Lower lobe of right lung (tissue), 2 donors: ENCODE measurements around the gene AJM1. TPM values are rescaled to one million over a fixed set of nuclear protein-coding genes. Genes with fewer than 3 reads are reported as not detected.

Experiments
- ATAC-seq, 2 donors: fragments of 200-7000 bp; cut with Tn5 transposase; one replicate each; pipeline ENCODE4 v1.9.1; 2020 to 2022; ENCODE audit warnings: mild to moderate bottlenecking in 2 of 2, moderate library complexity in 2 of 2
- DNase-seq: peaks from one replicate; pipeline ENCODE4 v3.0.0-alpha.2; 2020
- H3K27ac ChIP-seq: fragments of 200-600 bp; one replicate; pipeline ENCODE4 v1.8.0; 2022
- H3K27me3 ChIP-seq: fragments of 200-600 bp; one replicate; pipeline ENCODE4 v1.8.0; 2022; ENCODE audit warnings: low read depth
- H3K36me3 ChIP-seq: fragments of 200-600 bp; one replicate; pipeline ENCODE4 v1.8.0; 2022; ENCODE audit warnings: mild to moderate bottlenecking
- H3K4me1 ChIP-seq: fragments of 200-600 bp; one replicate; pipeline ENCODE4 v1.8.0; 2022
- H3K4me3 ChIP-seq: fragments of 200-600 bp; one replicate; pipeline ENCODE4 v1.8.0; 2022; ENCODE audit warnings: mild to moderate bottlenecking
- H3K9me3 ChIP-seq: fragments of 200-600 bp; one replicate; pipeline ENCODE4 v1.8.0; 2022
- intact Hi-C: fragments of 100-400 bp; cut with DNase I; formaldehyde crosslinking; loops from one replicate; pipeline ENCODE4 v1.11.0; 2022
- total RNA-seq: library from RNA; stranded (reverse); fragmentation: NEBNext Ultra II Directional; extraction: Animal tissue kit (Norgen Biotek cat#: 25700); gene quantifications from one replicate; pipeline ENCODE4 v1.2.1, GENCODE V29; 2021
- TF ChIP-seq, protein P1 (sequence below): fragments of 200-600 bp; IDR thresholded peaks from one replicate; pipeline ENCODE4 v1.8.0; 2022; ENCODE audit warnings: antibody characterized with exemption, mild to moderate bottlenecking
- donor health status: DM: no; HTN: yes; CAD: no; lungs with severe emphysema.

The AJM1 gene
- total RNA-seq, 1 donor from 2014 or later = 3.5 TPM

DNA sequence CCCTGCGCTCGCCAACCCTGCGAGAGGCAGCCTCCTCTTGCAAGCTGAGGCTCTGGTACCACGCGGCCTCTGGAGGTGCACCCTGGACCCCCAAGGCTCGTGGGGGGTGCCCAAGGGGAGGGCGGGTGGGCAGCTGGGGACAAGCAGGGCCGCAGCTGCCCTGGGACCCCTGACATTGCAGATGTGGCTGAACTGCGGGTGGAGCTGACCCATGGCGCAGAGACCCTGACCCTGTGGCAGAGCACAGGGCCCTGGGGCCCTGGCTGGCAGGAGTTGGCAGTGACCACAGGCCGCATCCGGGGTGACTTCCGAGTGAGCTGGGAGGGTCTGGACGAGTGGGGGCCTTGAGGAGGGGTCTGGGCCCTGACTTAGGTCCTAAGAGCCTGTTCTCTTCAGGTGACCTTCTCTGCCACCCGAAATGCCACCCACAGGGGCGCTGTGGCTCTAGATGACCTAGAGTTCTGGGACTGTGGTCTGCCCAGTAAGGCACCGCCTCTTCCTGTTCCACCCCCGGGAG is 11.4 kb downstream of the AJM1 start:
- DNase-seq = no peak
- intact Hi-C loops = no loop called here

DNA sequence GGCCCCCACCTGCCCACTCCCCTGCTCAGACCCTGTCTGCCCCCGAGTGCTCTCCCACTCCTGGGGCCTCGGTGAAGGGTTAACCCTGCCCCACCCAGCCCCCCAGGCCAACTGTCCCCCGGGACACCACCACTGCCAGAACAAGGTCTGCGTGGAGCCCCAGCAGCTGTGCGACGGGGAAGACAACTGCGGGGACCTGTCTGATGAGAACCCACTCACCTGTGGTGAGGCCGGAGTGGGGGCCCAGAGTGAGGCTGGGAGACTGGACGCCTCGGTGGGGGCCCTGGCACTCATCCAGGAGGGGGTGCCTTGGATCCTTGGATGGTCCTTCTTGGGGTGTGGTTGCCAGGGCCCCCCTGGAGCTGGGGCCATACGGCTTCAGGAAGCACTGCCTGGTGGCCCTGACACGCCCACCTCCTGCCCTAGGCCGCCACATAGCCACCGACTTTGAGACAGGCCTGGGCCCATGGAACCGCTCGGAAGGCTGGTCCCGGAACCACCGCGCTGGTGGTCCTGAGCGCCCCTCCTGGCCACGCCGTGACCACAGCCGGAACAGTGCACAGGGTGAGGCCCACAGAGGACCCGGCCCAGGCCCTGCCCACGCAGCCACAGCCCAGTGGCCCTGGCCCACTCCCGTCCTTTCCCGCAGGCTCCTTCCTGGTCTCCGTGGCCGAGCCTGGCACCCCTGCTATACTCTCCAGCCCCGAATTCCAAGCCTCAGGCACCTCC is 12.0 kb downstream of the AJM1 start:
- H3K27me3 ChIP-seq = no peaks in the 10 kb centered on the region
- peaks cover 23% of the 10 kb centered on the region for H3K4me1 ChIP-seq
- DNase-seq (no peak), ATAC-seq (no peak)
- no peak overlapping the region for H3K27ac ChIP-seq
- intact Hi-C loops = no loop called here
- no peaks in the 10 kb centered on the region for H3K9me3 ChIP-seq
- TF ChIP-seq, protein P1, sequence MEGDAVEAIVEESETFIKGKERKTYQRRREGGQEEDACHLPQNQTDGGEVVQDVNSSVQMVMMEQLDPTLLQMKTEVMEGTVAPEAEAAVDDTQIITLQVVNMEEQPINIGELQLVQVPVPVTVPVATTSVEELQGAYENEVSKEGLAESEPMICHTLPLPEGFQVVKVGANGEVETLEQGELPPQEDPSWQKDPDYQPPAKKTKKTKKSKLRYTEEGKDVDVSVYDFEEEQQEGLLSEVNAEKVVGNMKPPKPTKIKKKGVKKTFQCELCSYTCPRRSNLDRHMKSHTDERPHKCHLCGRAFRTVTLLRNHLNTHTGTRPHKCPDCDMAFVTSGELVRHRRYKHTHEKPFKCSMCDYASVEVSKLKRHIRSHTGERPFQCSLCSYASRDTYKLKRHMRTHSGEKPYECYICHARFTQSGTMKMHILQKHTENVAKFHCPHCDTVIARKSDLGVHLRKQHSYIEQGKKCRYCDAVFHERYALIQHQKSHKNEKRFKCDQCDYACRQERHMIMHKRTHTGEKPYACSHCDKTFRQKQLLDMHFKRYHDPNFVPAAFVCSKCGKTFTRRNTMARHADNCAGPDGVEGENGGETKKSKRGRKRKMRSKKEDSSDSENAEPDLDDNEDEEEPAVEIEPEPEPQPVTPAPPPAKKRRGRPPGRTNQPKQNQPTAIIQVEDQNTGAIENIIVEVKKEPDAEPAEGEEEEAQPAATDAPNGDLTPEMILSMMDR = no peak
- no peak overlapping the region for H3K4me3 ChIP-seq
- H3K36me3 ChIP-seq = peaks cover 16% of the 10 kb centered on the region

More for the DNA sequence above, 11.4 kb downstream of the AJM1 start:
- Histone ChIP-seq H3K36me3 (peaks cover 16% of the 10 kb centered on the region), H3K27ac (no peak overlapping the region), H3K9me3 (no peaks in the 10 kb centered on the region), H3K27me3 (no peaks in the 10 kb centered on the region), H3K4me1 (peaks cover 17% of the 10 kb centered on the region), H3K4me3 (no peak overlapping the region)
- TF ChIP-seq, protein P1 = no peak
- no peak for ATAC-seq

DNA sequence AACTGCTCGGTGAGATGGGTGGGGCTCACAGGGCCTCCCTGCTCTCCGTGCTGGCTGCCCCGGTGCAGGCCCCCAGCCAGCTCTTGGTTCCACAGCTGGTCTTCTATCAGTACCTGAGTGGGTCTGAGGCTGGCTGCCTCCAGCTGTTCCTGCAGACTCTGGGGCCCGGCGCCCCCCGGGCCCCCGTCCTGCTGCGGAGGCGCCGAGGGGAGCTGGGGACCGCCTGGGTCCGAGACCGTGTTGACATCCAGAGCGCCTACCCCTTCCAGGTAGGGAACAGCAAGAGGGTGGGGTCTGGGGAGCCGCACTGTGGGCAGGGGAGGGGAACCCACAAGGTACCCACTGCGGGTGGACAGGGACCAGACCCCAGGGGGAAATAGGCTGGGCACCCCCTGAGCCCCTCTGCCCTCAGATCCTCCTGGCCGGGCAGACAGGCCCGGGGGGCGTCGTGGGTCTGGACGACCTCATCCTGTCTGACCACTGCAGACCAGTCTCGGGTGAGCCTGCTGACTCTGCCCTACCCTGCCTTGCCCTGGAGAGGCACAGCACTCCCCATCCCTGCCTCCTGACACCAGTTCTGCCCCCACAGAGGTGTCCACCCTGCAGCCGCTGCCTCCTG is 12.7 kb downstream of the AJM1 start:
- H3K27ac ChIP-seq = no peak overlapping the region
- no peaks in the 10 kb centered on the region for H3K27me3 ChIP-seq
- intact Hi-C loops = no loop called here
- H3K36me3 ChIP-seq = peaks cover 16% of the 10 kb centered on the region
- H3K4me3 ChIP-seq = no peak overlapping the region
- no peak for DNase-seq
- TF ChIP-seq, protein P1 = no peak
- ATAC-seq = no peak
- peaks cover 23% of the 10 kb centered on the region for H3K4me1 ChIP-seq
- H3K9me3 ChIP-seq = no peaks in the 10 kb centered on the region

DNA sequence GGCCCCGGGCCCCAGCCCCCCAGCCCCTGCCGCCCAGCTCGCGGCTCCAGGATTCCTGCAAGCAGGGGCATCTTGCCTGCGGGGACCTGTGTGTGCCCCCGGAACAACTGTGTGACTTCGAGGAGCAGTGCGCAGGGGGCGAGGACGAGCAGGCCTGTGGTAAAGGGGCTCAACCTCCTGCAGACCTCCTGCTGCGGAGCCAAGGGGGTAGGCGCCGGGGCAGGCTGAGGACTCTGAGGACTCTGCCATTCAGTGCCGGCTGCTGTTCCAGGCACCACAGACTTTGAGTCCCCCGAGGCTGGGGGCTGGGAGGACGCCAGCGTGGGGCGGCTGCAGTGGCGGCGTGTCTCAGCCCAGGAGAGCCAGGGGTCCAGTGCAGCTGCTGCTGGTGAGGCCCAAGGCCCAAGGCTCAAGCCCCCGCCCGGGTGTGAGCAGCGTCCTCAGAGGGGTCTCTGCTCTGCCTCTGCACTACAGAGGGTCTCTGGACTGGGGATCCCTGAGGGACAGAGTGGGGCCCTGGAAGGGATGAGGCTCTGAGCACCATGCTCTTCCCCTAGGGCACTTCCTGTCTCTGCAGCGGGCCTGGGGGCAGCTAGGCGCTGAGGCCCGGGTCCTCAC is 13.3 kb downstream of the AJM1 start:
- Histone ChIP-seq H3K27ac (no peak overlapping the region), H3K4me1 (peaks cover 16% of the 10 kb centered on the region), H3K4me3 (no peak overlapping the region), H3K36me3 (peaks cover 18% of the 10 kb centered on the region), H3K27me3 (no peaks in the 10 kb centered on the region), H3K9me3 (no peaks in the 10 kb centered on the region)
- ATAC-seq (no peak), DNase-seq (no peak)
- intact Hi-C loops = no loop called here
- TF ChIP-seq, protein P1 = no peak

DNA sequence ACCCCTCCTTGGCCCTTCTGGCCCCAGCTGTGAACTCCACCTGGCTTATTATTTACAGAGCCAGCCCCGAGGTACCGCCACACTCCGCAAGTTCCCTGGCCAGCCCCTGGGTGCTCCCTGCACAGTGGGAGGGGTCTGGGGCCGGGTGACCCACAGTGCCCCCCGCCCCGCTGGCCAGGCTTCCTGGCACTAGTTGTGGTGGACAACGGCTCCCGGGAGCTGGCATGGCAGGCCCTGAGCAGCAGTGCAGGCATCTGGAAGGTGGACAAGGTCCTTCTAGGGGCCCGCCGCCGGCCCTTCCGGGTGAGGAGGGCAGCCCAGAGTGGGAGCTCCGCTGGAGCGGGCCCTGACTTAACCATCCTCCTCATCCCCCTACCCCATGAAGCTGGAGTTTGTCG is 13.8 kb downstream of the AJM1 start:
- H3K36me3 ChIP-seq = peaks cover 18% of the 10 kb centered on the region
- intact Hi-C loops = no loop called here
- no peaks in the 10 kb centered on the region for H3K27me3 ChIP-seq
- no peak for DNase-seq
- no peak overlapping the region for H3K4me3 ChIP-seq
- TF ChIP-seq, protein P1 = no peak
- ATAC-seq = no peak
- H3K27ac ChIP-seq = no peak overlapping the region
- no peaks in the 10 kb centered on the region for H3K9me3 ChIP-seq
- peaks cover 11% of the 10 kb centered on the region for H3K4me1 ChIP-seq
